ENCODE data around the gene PPP4R1.

Gene PPP4R1

GRCh38 chr18:9631814-9632496 lies 17.6 kb upstream of the PPP4R1 start:
- Histone ChIP-seq H3K4me3 (ENCODE audit: low read length, poor library complexity, severe bottlenecking) (no peak overlapping the region), H3K9ac (ENCODE audit: low read depth, low read length, poor library complexity, severe bottlenecking) (no peak overlapping the region), H2AFZ (ENCODE audit: low read length) (no peak overlapping the region), H3F3A (ENCODE audit: low read depth) (no peaks in the 10 kb centered on the region), H3K4me2 (ENCODE audit: low read depth, low read length, poor library complexity, severe bottlenecking) (no peak overlapping the region), H4K20me1 (ENCODE audit: insufficient read depth, low read length, poor library complexity, severe bottlenecking) (no peaks in the 10 kb centered on the region), H3K4me1 (ENCODE audit: insufficient read depth, low read length, poor library complexity, severe bottlenecking) (no peaks in the 10 kb centered on the region), H3K9me2 (replicated peaks; ENCODE audit: low read depth, low read length) (no peaks in the 10 kb centered on the region), H3K36me3 (ENCODE audit: insufficient read depth, low read length) (no peaks in the 10 kb centered on the region), H3K79me2 (ENCODE audit: insufficient read depth, low read length) (no peaks in the 10 kb centered on the region), H3K27me3 (ENCODE audit: insufficient read depth, low read length, poor library complexity, severe bottlenecking) (no peaks in the 10 kb centered on the region), H3K9me3 (ENCODE audit: insufficient read depth, low read depth, low read length) (no peaks in the 10 kb centered on the region)
- TF ChIP-seq CTCF (conservative IDR thresholded peaks at IDR 0.05; ENCODE audit: low read length) (no peak), EZH2phosphoT487 (IDR thresholded peaks at IDR 0.05; ENCODE audit: borderline replicate concordance) (no peak)

GRCh38 chr18:9630444-9630843 lies 16.1 kb upstream of the PPP4R1 start:
- no peaks in the 10 kb centered on the region for H3K36me3 ChIP-seq (ENCODE audit: insufficient read depth, low read length)
- H2AFZ ChIP-seq (ENCODE audit: low read length): no peak overlapping the region
- no peak overlapping the region for H3K4me2 ChIP-seq (ENCODE audit: low read depth, low read length, poor library complexity, severe bottlenecking)
- H3K79me2 ChIP-seq (ENCODE audit: insufficient read depth, low read length): no peaks in the 10 kb centered on the region
- H3K9ac ChIP-seq (ENCODE audit: low read depth, low read length, poor library complexity, severe bottlenecking): no peak overlapping the region
- H3K4me1 ChIP-seq (ENCODE audit: insufficient read depth, low read length, poor library complexity, severe bottlenecking): no peaks in the 10 kb centered on the region
- no peaks in the 10 kb centered on the region for H3F3A ChIP-seq (ENCODE audit: low read depth)
- no peak overlapping the region for H3K4me3 ChIP-seq (ENCODE audit: low read length, poor library complexity, severe bottlenecking)
- no peak for TF ChIP-seq CTCF (conservative IDR thresholded peaks at IDR 0.05; ENCODE audit: low read length)
- no peak for TF ChIP-seq EZH2phosphoT487 (IDR thresholded peaks at IDR 0.05; ENCODE audit: borderline replicate concordance)
- no peaks in the 10 kb centered on the region for H3K9me2 ChIP-seq (replicated peaks; ENCODE audit: low read depth, low read length)
- no peaks in the 10 kb centered on the region for H4K20me1 ChIP-seq (ENCODE audit: insufficient read depth, low read length, poor library complexity, severe bottlenecking)
- no peaks in the 10 kb centered on the region for H3K9me3 ChIP-seq (ENCODE audit: insufficient read depth, low read depth, low read length)
- no peaks in the 10 kb centered on the region for H3K27me3 ChIP-seq (ENCODE audit: insufficient read depth, low read length, poor library complexity, severe bottlenecking)

GRCh38 chr18:9629709-9630108 lies 15.3 kb upstream of the PPP4R1 start:
- Histone ChIP-seq H3K36me3 (ENCODE audit: insufficient read depth, low read length) (no peaks in the 10 kb centered on the region), H3K27me3 (ENCODE audit: insufficient read depth, low read length, poor library complexity, severe bottlenecking) (no peaks in the 10 kb centered on the region), H2AFZ (ENCODE audit: low read length) (no peak overlapping the region), H3K79me2 (ENCODE audit: insufficient read depth, low read length) (no peaks in the 10 kb centered on the region), H3K4me3 (ENCODE audit: low read length, poor library complexity, severe bottlenecking) (no peak overlapping the region), H3K9ac (ENCODE audit: low read depth, low read length, poor library complexity, severe bottlenecking) (no peak overlapping the region), H3K9me3 (ENCODE audit: insufficient read depth, low read depth, low read length) (no peaks in the 10 kb centered on the region), H3K4me2 (ENCODE audit: low read depth, low read length, poor library complexity, severe bottlenecking) (no peak overlapping the region), H4K20me1 (ENCODE audit: insufficient read depth, low read length, poor library complexity, severe bottlenecking) (no peaks in the 10 kb centered on the region), H3K9me2 (replicated peaks; ENCODE audit: low read depth, low read length) (no peaks in the 10 kb centered on the region), H3K4me1 (ENCODE audit: insufficient read depth, low read length, poor library complexity, severe bottlenecking) (no peaks in the 10 kb centered on the region), H3F3A (ENCODE audit: low read depth) (no peaks in the 10 kb centered on the region)
- TF ChIP-seq EZH2phosphoT487 (IDR thresholded peaks at IDR 0.05; ENCODE audit: borderline replicate concordance): no peak
- no peak for TF ChIP-seq CTCF (conservative IDR thresholded peaks at IDR 0.05; ENCODE audit: low read length)

Measured in Loucy (cell line).